Liver (tissue), 9 donors: ENCODE measurements around the gene THAP4. TPM values are rescaled to one million over a fixed set of nuclear protein-coding genes. Genes with fewer than 3 reads are reported as not detected.

ENCODE experiments used
- DNase-seq: peaks from one replicate; pipeline ENCODE4 v3.0.0-alpha.2; 2017; ENCODE audit warnings: low spot score
- H3K27ac ChIP-seq, 2 donors: one replicate each; pipeline ENCODE4 v1.7.0; 2013; ENCODE audit warnings: inconsistent platforms in 2 of 2, low read length in 2 of 2, control low read depth in 1 of 2, low read depth in 1 of 2, mild to moderate bottlenecking in 1 of 2
- H3K27me3 ChIP-seq, 4 donors: one replicate each; pipeline versions ENCODE4 v1.6.1 to v1.7.0; 2013; ENCODE audit warnings: low read length in 3 of 4, inconsistent platforms in 1 of 4, mild to moderate bottlenecking in 1 of 4, moderate library complexity in 1 of 4; ENCODE audit not compliant: control insufficient read depth in 4 of 4, insufficient read depth in 4 of 4
- H3K36me3 ChIP-seq, 4 donors: one replicate each; pipeline versions ENCODE4 v1.6.1 to v1.7.0; 2013; ENCODE audit warnings: low read length in 3 of 4, mild to moderate bottlenecking in 3 of 4, low read depth in 1 of 4, moderate library complexity in 1 of 4; ENCODE audit not compliant: control insufficient read depth in 4 of 4, insufficient read depth in 3 of 4
- H3K4me1 ChIP-seq, 4 donors: one replicate each; pipeline versions ENCODE4 v1.6.1 to v1.7.0; 2013; ENCODE audit warnings: low read length in 3 of 4, mild to moderate bottlenecking in 3 of 4, moderate library complexity in 1 of 4; ENCODE audit not compliant: control insufficient read depth in 4 of 4, insufficient read depth in 4 of 4
- H3K4me3 ChIP-seq, 3 donors: one replicate each; pipeline versions ENCODE4 v1.6.1 to v1.7.0; 2013; ENCODE audit warnings: low read length in 3 of 3, control low read depth in 1 of 3, low read depth in 1 of 3, mild to moderate bottlenecking in 1 of 3
- H3K9ac ChIP-seq, 2 donors: one replicate each; pipeline ENCODE4 v1.7.0; 2013; ENCODE audit warnings: low read length in 2 of 2, mild to moderate bottlenecking in 2 of 2, moderate library complexity in 2 of 2, control low read depth in 1 of 2, low read depth in 1 of 2
- H3K9me3 ChIP-seq, 4 donors: one replicate each; pipeline versions ENCODE4 v1.6.1 to v1.7.0; 2013; ENCODE audit warnings: low read length in 3 of 4; ENCODE audit not compliant: control insufficient read depth in 4 of 4
- CTCF ChIP-seq: fragments of 150-350 bp; IDR thresholded peaks from 2 replicates; pipeline ENCODE4 v1.5.1; 2017; ENCODE audit warnings: improper control_type of control experiment, low read depth, low read length; ENCODE audit not compliant: missing input control
- EGR1 ChIP-seq, 2 donors: IDR thresholded peaks; 2 replicates each; pipeline ENCODE4 v1.6.1; 2016 to 2018; ENCODE audit warnings: antibody characterized with exemption in 2 of 2, low read depth in 2 of 2
- FOXA1 ChIP-seq: IDR thresholded peaks from 2 replicates; pipeline ENCODE4 v1.6.1; 2016; ENCODE audit warnings: antibody characterized with exemption
- FOXA2 ChIP-seq: IDR thresholded peaks from 2 replicates; pipeline ENCODE4 v1.6.1; 2016; ENCODE audit warnings: antibody characterized with exemption
- GABPA ChIP-seq, 2 donors: IDR thresholded peaks in 1 of 2; conservative IDR thresholded peaks in 1 of 2; 2 replicates each; pipeline ENCODE4 v1.6.1; 2016; ENCODE audit warnings: antibody characterized with exemption in 2 of 2, mild to moderate bottlenecking in 1 of 2, moderate library complexity in 1 of 2
- HNF4G ChIP-seq: IDR thresholded peaks from 2 replicates; pipeline ENCODE4 v1.6.1; 2016; ENCODE audit warnings: antibody characterized with exemption
- JUND ChIP-seq, 2 donors: IDR thresholded peaks; 2 replicates each; pipeline ENCODE4 v1.6.1; 2016; ENCODE audit warnings: antibody characterized with exemption in 2 of 2
- MAX ChIP-seq: IDR thresholded peaks from 2 replicates; pipeline ENCODE4 v1.6.1; 2016; ENCODE audit warnings: antibody characterized with exemption
- NR2F2 ChIP-seq: IDR thresholded peaks from 2 replicates; pipeline ENCODE4 v1.6.1; 2016; ENCODE audit warnings: antibody characterized with exemption
- RAD21 ChIP-seq, 2 donors: IDR thresholded peaks; 2 replicates each; pipeline ENCODE4 v1.6.1; 2016; ENCODE audit warnings: antibody characterized with exemption in 2 of 2, mild to moderate bottlenecking in 2 of 2
- REST ChIP-seq: IDR thresholded peaks from 2 replicates; pipeline ENCODE4 v1.6.1; 2016; ENCODE audit warnings: antibody characterized with exemption, mild to moderate bottlenecking
- RXRA ChIP-seq, 2 donors: IDR thresholded peaks; 2 replicates each; pipeline ENCODE4 v1.6.1; 2017 to 2018; ENCODE audit warnings: antibody characterized with exemption in 2 of 2, mild to moderate bottlenecking in 1 of 2
- SP1 ChIP-seq: IDR thresholded peaks from 2 replicates; pipeline ENCODE4 v1.6.1; 2018; ENCODE audit warnings: antibody characterized with exemption, mild to moderate bottlenecking
- TAF1 ChIP-seq: conservative IDR thresholded peaks from 2 replicates; pipeline ENCODE4 v1.6.1; 2016; ENCODE audit warnings: antibody characterized with exemption, mild to moderate bottlenecking
- YY1 ChIP-seq: IDR thresholded peaks from 2 replicates; pipeline ENCODE4 v1.6.1; 2016; ENCODE audit warnings: antibody characterized with exemption, mild to moderate bottlenecking
- ZBTB33 ChIP-seq: IDR thresholded peaks from 2 replicates; pipeline ENCODE4 v1.6.1; 2016; ENCODE audit warnings: antibody characterized with exemption
- WGBS: extraction: QIAGEN DNeasy Blood & Tissue Kit; methylation state at CpG from one replicate; pipeline ENCODE4 v1.1.7; 2013; 5-methylcytosine and 5-hydroxymethylcytosine counted together
- polyA plus RNA-seq, 2 donors: library from polyadenylated mRNA; stranded (reverse) in 1 of 2; unstranded in 1 of 2; fragments of 200-250 nt in 1 of 2; fragments of >200 nt in 1 of 2; fragmentation: Nextera tagmentation in 1 of 2; extraction: Ambion mirVana in 1 of 2; gene quantifications; one replicate each; pipeline versions ENCODE4 v1.2.1 to v1.2.3, GENCODE V29; 2013 to 2015
- total RNA-seq, 2 donors: library from RNA; depleted of rRNA; stranded (reverse); fragments of >200 nt; gene quantifications; one replicate each; pipeline ENCODE4 v1.2.3, GENCODE V29; 2014
- donor health status: healthy.
- donor health status: healthy.
- donor health status: healthy.
- donor health status: healthy.
- donor health status: healthy.

Gene THAP4
- total and polyA plus RNA-seq, 4 donors, result 16.8 to 33.1 (median 22.7) TPM

- H3K9me3 ChIP-seq, result no peaks in the 10 kb centered on the region
- 88% methylated on average over 17 of the region's 17 CpGs for WGBS
- peaks cover 0 to 9% (median 0%) of the 10 kb centered on the region in 4 donors for H3K4me1 ChIP-seq
- H3K36me3 ChIP-seq, result peaks cover 0 to 28% (median 2%) of the 10 kb centered on the region in 4 donors
- no peak overlapping the region for H3K9ac ChIP-seq
- no peaks in the 10 kb centered on the region for H3K27me3 ChIP-seq
- no peak overlapping the region for H3K27ac ChIP-seq
- no peak overlapping the region for H3K4me3 ChIP-seq
- DNase-seq, result no peak
- TF ChIP-seq REST (no peak), RAD21 (IDR thresholded peaks at IDR 0.05) (no peak), JUND (IDR thresholded peaks at IDR 0.05) (no peak), NR2F2 (no peak), YY1 (no peak), MAX (no peak), GABPA (IDR thresholded peaks at IDR 0.05 in 1 of 2, conservative IDR thresholded peaks at IDR 0.05 in 1 of 2) (no peak), TAF1 (no peak), ZBTB33 (no peak), EGR1 (IDR thresholded peaks at IDR 0.05; ENCODE audit: low read depth in 2 of 2) (no peak), FOXA2 (no peak), HNF4G (no peak), CTCF (no peak), FOXA1 (no peak), RXRA (IDR thresholded peaks at IDR 0.05) (no peak), SP1 (no peak)
Observed at GRCh38 chr2:241675885-241676284, 38.9 kb upstream of the THAP4 start.
